Measurements from ENCODE around the gene SEPTIN12.

- TF ChIP-seq CTCF (IDR thresholded peaks at IDR 0.05) (peak in 8 of 12 donors; percentile 5 to 53 (median 32)), POLR2A (IDR thresholded peaks at IDR 0.05) (peak in 1 of 2 donors; percentile 53)
These were observed 14.6 kb upstream of the SEPTIN12 start for GRCh38 chr16:4802659-4803287.
